ENCODE measurements around the gene MATN3. TPM values are rescaled to one million over a fixed set of nuclear protein-coding genes. Genes with fewer than 3 reads are reported as not detected.

The MATN3 gene
- total RNA-seq, 2 experiments from 2014 or later, result not detected

DNA sequence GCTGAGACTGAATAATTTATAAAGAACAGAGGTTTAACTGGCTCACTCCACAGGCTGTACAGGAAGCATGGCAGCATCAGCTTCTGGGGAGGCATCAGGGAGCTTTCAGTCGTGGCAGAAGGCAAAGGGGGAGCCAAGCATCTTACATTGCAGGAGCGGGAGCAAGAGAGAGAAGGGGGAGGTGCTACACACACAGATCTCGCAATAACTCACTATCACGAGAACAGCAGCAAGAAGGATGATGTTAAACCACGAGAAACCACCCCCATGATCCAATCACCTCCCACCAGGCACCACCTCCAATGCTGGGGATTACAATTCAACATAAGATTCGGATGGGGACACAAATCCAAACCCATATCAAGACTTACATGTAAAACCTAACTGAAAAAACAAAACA, 17.8 kb upstream of the MATN3 start:
- POLR2A ChIA-PET, result interaction anchor here (1.0 kb wide), 1 partner anchor 12 kb away, joined by 3 read pairs; no protein-coding TSS in a partner anchor
- intact Hi-C loops (cut with micrococcal nuclease), result no loop called here
- H3K4me3 Mint-ChIP-seq, result no peak overlapping the region
- H3K36me3 Mint-ChIP-seq (ENCODE audit: low read depth), result peaks cover 62% of the 10 kb centered on the region
- no peaks in the 10 kb centered on the region for H3K4me1 Mint-ChIP-seq (ENCODE audit: low read depth)
- H3K27me3 Mint-ChIP-seq, result no peaks in the 10 kb centered on the region
- no peak overlapping the region for H3K27ac Mint-ChIP-seq
- TF ChIP-seq, protein P1, sequence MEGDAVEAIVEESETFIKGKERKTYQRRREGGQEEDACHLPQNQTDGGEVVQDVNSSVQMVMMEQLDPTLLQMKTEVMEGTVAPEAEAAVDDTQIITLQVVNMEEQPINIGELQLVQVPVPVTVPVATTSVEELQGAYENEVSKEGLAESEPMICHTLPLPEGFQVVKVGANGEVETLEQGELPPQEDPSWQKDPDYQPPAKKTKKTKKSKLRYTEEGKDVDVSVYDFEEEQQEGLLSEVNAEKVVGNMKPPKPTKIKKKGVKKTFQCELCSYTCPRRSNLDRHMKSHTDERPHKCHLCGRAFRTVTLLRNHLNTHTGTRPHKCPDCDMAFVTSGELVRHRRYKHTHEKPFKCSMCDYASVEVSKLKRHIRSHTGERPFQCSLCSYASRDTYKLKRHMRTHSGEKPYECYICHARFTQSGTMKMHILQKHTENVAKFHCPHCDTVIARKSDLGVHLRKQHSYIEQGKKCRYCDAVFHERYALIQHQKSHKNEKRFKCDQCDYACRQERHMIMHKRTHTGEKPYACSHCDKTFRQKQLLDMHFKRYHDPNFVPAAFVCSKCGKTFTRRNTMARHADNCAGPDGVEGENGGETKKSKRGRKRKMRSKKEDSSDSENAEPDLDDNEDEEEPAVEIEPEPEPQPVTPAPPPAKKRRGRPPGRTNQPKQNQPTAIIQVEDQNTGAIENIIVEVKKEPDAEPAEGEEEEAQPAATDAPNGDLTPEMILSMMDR (IDR thresholded peaks at IDR 0.05), result no peak
- peaks cover 2% of the 10 kb centered on the region for H3K9me3 Mint-ChIP-seq
- CTCF ChIA-PET, result interaction anchor here (3.1 kb wide), 1 partner anchor 15 kb away, joined by 17 read pairs; no protein-coding TSS in a partner anchor
- DNase-seq (no peak), ATAC-seq (no peak)

DNA sequence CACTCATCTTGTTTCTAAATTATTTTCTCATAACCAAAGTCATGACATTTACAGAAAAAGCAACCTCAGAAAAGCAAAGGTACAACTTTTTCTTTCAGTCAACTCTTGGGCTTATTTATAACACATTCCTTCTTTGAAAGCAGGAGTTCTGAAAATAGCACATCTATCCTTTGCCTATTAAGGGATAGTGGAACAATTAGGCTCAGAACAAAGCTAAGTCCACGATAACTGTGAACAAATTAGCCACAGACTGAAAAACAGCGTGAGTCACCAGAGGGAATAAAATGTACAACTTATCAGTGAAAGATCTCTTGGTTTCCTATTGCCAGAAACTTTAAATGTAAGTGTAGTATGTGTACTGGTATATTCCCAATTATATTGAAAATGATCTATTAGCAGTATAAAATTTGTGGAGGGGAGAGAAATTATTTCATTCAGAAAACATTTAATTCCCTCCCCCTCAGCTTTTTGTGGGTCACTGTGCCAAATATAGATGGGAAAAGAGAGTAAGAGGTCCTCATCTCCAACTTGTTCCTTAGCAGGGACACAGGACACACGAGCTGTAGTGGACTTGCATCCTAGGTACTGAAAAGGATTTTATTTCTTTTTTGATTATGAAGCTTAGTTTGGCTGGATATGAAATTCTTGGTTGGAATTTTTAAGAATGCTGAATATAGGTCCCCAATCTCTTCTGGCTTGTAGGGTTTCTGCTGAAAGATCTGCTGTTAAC, 15.4 kb upstream of the MATN3 start:
- Mint-ChIP-seq H3K27ac (no peak overlapping the region), H3K27me3 (no peaks in the 10 kb centered on the region), H3K9me3 (peaks cover 3% of the 10 kb centered on the region), H3K4me1 (ENCODE audit: low read depth) (no peaks in the 10 kb centered on the region), H3K36me3 (ENCODE audit: low read depth) (peaks cover 48% of the 10 kb centered on the region), H3K4me3 (no peak overlapping the region)
- DNase-seq (no peak), ATAC-seq (no peak)
- TF ChIP-seq, protein P1 (IDR thresholded peaks at IDR 0.05), result no peak
- intact Hi-C loops (cut with micrococcal nuclease), result no loop called here
- CTCF ChIA-PET, result interaction anchor here (1.1 to 1.4 kb wide), 2 partner anchors 12 to 33 kb away, joined by 3 to 8 read pairs; no protein-coding TSS in a partner anchor
- POLR2A ChIA-PET, result no interaction called here

DNA sequence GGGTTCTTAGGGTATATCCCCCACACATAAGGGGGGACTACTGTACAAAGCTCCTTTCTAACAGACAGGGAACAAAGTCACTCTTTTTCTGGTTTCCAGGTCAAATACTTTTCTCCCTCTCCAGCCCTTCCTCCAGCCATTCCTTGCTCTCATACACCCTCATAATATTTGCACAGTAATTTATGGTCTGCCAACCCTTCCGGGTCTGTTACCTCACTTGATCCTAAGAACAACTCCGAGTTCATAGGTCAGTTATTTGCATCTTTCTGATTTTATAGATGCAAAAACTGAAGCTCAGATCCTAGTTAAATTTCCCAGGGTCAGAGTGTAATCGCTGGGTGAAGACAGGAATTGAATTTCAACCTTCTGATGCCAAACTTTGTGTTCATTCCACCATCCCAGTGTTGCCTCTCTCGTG, 14.8 kb upstream of the MATN3 start:
- DNase-seq (no peak), ATAC-seq (no peak)
- no peak overlapping the region for H3K27ac Mint-ChIP-seq
- ChIA-PET POLR2A (interaction anchor here (0.6 kb wide), 1 partner anchor 547 kb away, joined by 3 read pairs; no protein-coding TSS in a partner anchor), CTCF (interaction anchor here (1.1 to 1.4 kb wide), 2 partner anchors 11 to 33 kb away, joined by 3 to 8 read pairs; no protein-coding TSS in a partner anchor)
- peaks cover 6% of the 10 kb centered on the region for H3K9me3 Mint-ChIP-seq
- H3K27me3 Mint-ChIP-seq, result no peaks in the 10 kb centered on the region
- TF ChIP-seq, protein P1 (IDR thresholded peaks at IDR 0.05), result no peak
- no peaks in the 10 kb centered on the region for H3K4me1 Mint-ChIP-seq (ENCODE audit: low read depth)
- no peak overlapping the region for H3K4me3 Mint-ChIP-seq
- peaks cover 42% of the 10 kb centered on the region for H3K36me3 Mint-ChIP-seq (ENCODE audit: low read depth)
- intact Hi-C loops (cut with micrococcal nuclease), result no loop called here

DNA sequence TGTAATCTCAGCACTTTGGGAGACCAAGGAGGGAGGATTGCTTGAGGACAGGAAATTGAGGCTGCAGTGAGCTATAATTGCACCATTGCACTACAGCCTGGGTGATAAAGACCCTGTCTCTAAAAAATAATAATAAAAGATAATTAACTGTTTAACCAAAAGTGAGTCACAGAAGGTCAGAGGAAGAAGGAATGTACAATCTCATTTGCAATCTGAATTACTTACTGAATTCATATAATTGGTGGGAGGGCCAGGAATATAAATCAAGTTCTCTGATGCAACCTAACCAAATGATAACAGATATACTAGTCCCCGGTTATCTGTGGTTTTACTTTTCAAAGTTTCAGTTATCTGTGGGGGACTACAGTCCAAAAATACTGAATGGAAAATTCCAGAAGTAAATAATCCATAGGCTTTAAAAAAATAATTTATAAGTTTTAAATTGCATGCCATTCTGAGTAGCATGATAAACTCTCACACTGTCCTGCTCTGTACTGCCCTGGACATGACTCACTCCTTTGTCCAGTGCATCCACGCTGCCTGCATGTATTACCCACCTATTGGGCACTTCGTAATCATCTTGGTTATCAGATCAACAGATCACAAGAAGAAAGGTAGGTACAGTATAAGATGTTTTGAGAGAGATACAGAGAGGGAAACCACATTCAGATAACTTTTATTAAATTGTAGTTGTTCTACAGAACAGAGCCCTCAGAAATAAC, 12.8 kb upstream of the MATN3 start:
- intact Hi-C loops (cut with micrococcal nuclease), result no loop called here
- no peak for DNase-seq
- H3K27me3 Mint-ChIP-seq, result no peaks in the 10 kb centered on the region
- no peak overlapping the region for H3K27ac Mint-ChIP-seq
- no peaks in the 10 kb centered on the region for H3K4me1 Mint-ChIP-seq (ENCODE audit: low read depth)
- H3K9me3 Mint-ChIP-seq, result peaks cover 20% of the 10 kb centered on the region
- TF ChIP-seq, protein P1 (IDR thresholded peaks at IDR 0.05), result no peak
- POLR2A ChIA-PET, result no interaction called here
- CTCF ChIA-PET, result no interaction called here
- no peak for ATAC-seq
- no peak overlapping the region for H3K4me3 Mint-ChIP-seq
- peaks cover 34% of the 10 kb centered on the region for H3K36me3 Mint-ChIP-seq (ENCODE audit: low read depth)

DNA sequence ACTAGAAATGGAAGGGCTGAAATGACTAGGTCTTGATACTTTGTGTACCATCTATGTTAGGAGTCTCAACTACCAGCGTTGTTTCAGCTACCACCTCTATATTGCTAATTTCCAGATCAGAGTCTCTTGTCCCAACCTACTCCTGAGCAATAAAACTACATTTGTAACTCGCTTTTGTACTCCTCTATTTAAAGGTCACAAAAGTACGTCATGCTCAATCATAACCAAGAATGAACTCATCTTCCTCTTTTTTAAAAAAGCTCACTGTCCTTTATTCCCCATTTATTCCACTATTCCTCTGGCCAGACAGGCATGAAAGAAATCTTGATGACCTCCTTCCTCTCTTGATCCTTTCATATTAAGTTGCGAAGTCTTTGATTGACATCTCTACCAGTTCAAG, 11.2 kb upstream of the MATN3 start:
- DNase-seq (no peak), ATAC-seq (no peak)
- no peak overlapping the region for H3K27ac Mint-ChIP-seq
- H3K9me3 Mint-ChIP-seq, result peaks cover 25% of the 10 kb centered on the region
- no peaks in the 10 kb centered on the region for H3K27me3 Mint-ChIP-seq
- peaks cover 21% of the 10 kb centered on the region for H3K36me3 Mint-ChIP-seq (ENCODE audit: low read depth)
- ChIA-PET CTCF (interaction anchor here (1.6 kb wide), 1 partner anchor 9 kb away, joined by 4 read pairs; no protein-coding TSS in a partner anchor), POLR2A (no interaction called here)
- TF ChIP-seq, protein P1 (IDR thresholded peaks at IDR 0.05), result no peak
- no peak overlapping the region for H3K4me3 Mint-ChIP-seq
- intact Hi-C loops (cut with micrococcal nuclease), result no loop called here
- H3K4me1 Mint-ChIP-seq (ENCODE audit: low read depth), result no peaks in the 10 kb centered on the region

Data from activated CD8-positive, alpha-beta T cell treated with anti-CD3 and anti-CD28 coated beads for 36 hours (primary cell).